WTC11 (cell line): ENCODE results near the gene ANTXR2. TPM values are rescaled to one million over a fixed set of nuclear protein-coding genes. Genes with fewer than 3 reads are reported as not detected.

ENCODE experiments used
- ATAC-seq: fragments of 200-7000 bp; cut with Tn5 transposase; 2 replicates; pipeline ENCODE4 v1.10.0; 2021; ENCODE audit warnings: mild to moderate bottlenecking, moderate library complexity
- CTCF ChIA-PET: fragments of 300-600 bp; sonication (Branson Sonifier 250); formaldehyde crosslinking; loops from one replicate; lab custom pipeline; 2021; ENCODE audit warnings: antibody characterized with exemption; lab: Charles Lee
- POLR2A ChIA-PET: fragments of 350-600 bp; sonication (Branson Sonifier 250); formaldehyde crosslinking; loops from one replicate; lab custom pipeline; 2021; ENCODE audit warnings: antibody characterized with exemption; lab: Charles Lee
- DNase-seq: peaks from one replicate; pipeline ENCODE4 v3.0.0; 2021; ENCODE audit warnings: low spot score
- H3K27ac Mint-ChIP-seq: 2 replicates; pipeline ENCODE4 v1.8.0; 2021; ENCODE audit warnings: mixed read lengths
- H3K27me3 Mint-ChIP-seq: 2 replicates; pipeline ENCODE4 v1.8.0; 2021; ENCODE audit warnings: low read depth, mild to moderate bottlenecking, moderate library complexity, mixed read lengths
- H3K36me3 Mint-ChIP-seq: 2 replicates; pipeline ENCODE4 v1.8.0; 2021; ENCODE audit warnings: mixed read lengths
- H3K4me1 Mint-ChIP-seq: 2 replicates; pipeline ENCODE4 v1.8.0; 2022; ENCODE audit warnings: mixed read lengths
- H3K4me3 Mint-ChIP-seq: 2 replicates; pipeline ENCODE4 v1.8.0; 2021; ENCODE audit warnings: mild to moderate bottlenecking, moderate library complexity, mixed read lengths
- H3K9me3 Mint-ChIP-seq: 2 replicates; pipeline ENCODE4 v1.8.0; 2021; ENCODE audit warnings: mixed read lengths
- ATF1 ChIP-seq: sonication (generic); formaldehyde crosslinking; IDR thresholded peaks from 2 replicates; pipeline ENCODE4 v1.8.1; 2023; ENCODE audit warnings: mild to moderate bottlenecking, moderate library complexity, missing genetic modification reagents
- ATF2 ChIP-seq: sonication (generic); formaldehyde crosslinking; IDR thresholded peaks from 2 replicates; pipeline ENCODE4 v1.8.1; 2022; ENCODE audit warnings: low read depth, missing genetic modification reagents, borderline replicate concordance
- ATF3 ChIP-seq: sonication (generic); formaldehyde crosslinking; conservative IDR thresholded peaks from 2 replicates; pipeline ENCODE4 v1.8.1; 2022; ENCODE audit warnings: mild to moderate bottlenecking, missing genetic modification reagents
- ATF6 ChIP-seq: sonication (generic); formaldehyde crosslinking; IDR thresholded peaks from 2 replicates; pipeline ENCODE4 v1.8.1; 2023; ENCODE audit warnings: mild to moderate bottlenecking, missing genetic modification reagents
- CREM ChIP-seq: sonication (generic); formaldehyde crosslinking; IDR thresholded peaks from 2 replicates; pipeline ENCODE4 v1.8.1; 2022; ENCODE audit warnings: mild to moderate bottlenecking, missing genetic modification reagents, moderate library complexity
- FOXK1 ChIP-seq: sonication (generic); formaldehyde crosslinking; IDR thresholded peaks from 2 replicates; pipeline ENCODE4 v1.8.0; 2022; ENCODE audit warnings: mild to moderate bottlenecking, moderate library complexity, missing genetic modification reagents
- GABPB1 ChIP-seq: sonication (generic); formaldehyde crosslinking; IDR thresholded peaks from 2 replicates; pipeline ENCODE4 v1.8.1; 2023; ENCODE audit warnings: mild to moderate bottlenecking, missing genetic modification reagents
- GRHL2 ChIP-seq: fragments of 250-450 bp; sonication (Bioruptor Pico); IDR thresholded peaks from 2 replicates; pipeline ENCODE4 v1.8.0; 2022; ENCODE audit warnings: mild to moderate bottlenecking, moderate library complexity; ENCODE audit not compliant: insufficient replicate concordance, severe bottlenecking
- GTF2I ChIP-seq: fragments of 250-450 bp; sonication (Bioruptor Pico); conservative IDR thresholded peaks from 2 replicates; pipeline ENCODE4 v1.4.0; 2021; ENCODE audit warnings: mild to moderate bottlenecking
- KAT7 ChIP-seq: sonication (generic); formaldehyde crosslinking; IDR thresholded peaks from 2 replicates; pipeline ENCODE4 v1.8.1; 2023; ENCODE audit warnings: missing genetic modification reagents, mild to moderate bottlenecking, borderline replicate concordance
- NR3C1 ChIP-seq: sonication (generic); formaldehyde crosslinking; conservative IDR thresholded peaks from 2 replicates; pipeline ENCODE4 v1.8.1; 2023; ENCODE audit warnings: low read depth, mild to moderate bottlenecking, missing genetic modification reagents
- OVOL2 ChIP-seq: fragments of 250-450 bp; sonication (Bioruptor Pico); IDR thresholded peaks from 2 replicates; pipeline ENCODE4 v1.9.0; 2021; ENCODE audit warnings: mild to moderate bottlenecking, borderline replicate concordance
- PRRX2 ChIP-seq: fragments of 250-450 bp; sonication (Bioruptor Pico); IDR thresholded peaks from 2 replicates; pipeline ENCODE4 v1.8.0; 2021; ENCODE audit warnings: mild to moderate bottlenecking
- RORB ChIP-seq: fragments of 250-450 bp; sonication (Bioruptor Pico); IDR thresholded peaks from 2 replicates; pipeline ENCODE4 v1.9.0; 2021; ENCODE audit warnings: mild to moderate bottlenecking
- TEAD1 ChIP-seq: sonication (generic); formaldehyde crosslinking; IDR thresholded peaks from 2 replicates; pipeline ENCODE4 v1.8.0; 2022; ENCODE audit warnings: mild to moderate bottlenecking, missing genetic modification reagents
- TP53 ChIP-seq: sonication (generic); formaldehyde crosslinking; IDR thresholded peaks from 2 replicates; pipeline ENCODE4 v1.8.1; 2023; ENCODE audit warnings: mild to moderate bottlenecking, missing genetic modification reagents
- ZNF263 ChIP-seq: sonication (generic); formaldehyde crosslinking; IDR thresholded peaks from 2 replicates; pipeline ENCODE4 v1.8.1; 2022; ENCODE audit warnings: low read depth, mild to moderate bottlenecking, moderate library complexity, missing genetic modification reagents
- ZNF671 ChIP-seq: fragments of 250-450 bp; sonication (Bioruptor Pico); IDR thresholded peaks from 2 replicates; pipeline ENCODE4 v1.8.0; 2021; ENCODE audit warnings: mild to moderate bottlenecking
- total RNA-seq: library from RNA; stranded (reverse); gene quantifications from 3 replicates; pipeline ENCODE4 v1.2.3, GENCODE V29; 2021
- TF ChIP-seq, protein P1 (sequence below): fragments of 250-450 bp; sonication (Bioruptor Pico); IDR thresholded peaks from 2 replicates; pipeline ENCODE4 v1.9.0; 2021; ENCODE audit warnings: mild to moderate bottlenecking, borderline replicate concordance
- TF ChIP-seq, protein P2 (sequence below): sonication (generic); formaldehyde crosslinking; IDR thresholded peaks from 2 replicates; pipeline ENCODE4 v1.8.0; 2022; ENCODE audit warnings: mild to moderate bottlenecking, missing genetic modification reagents

ANTXR2 gene
- total RNA-seq, 1 experiment from 2014 or later: 9.9 TPM

- TF ChIP-seq, protein P1, sequence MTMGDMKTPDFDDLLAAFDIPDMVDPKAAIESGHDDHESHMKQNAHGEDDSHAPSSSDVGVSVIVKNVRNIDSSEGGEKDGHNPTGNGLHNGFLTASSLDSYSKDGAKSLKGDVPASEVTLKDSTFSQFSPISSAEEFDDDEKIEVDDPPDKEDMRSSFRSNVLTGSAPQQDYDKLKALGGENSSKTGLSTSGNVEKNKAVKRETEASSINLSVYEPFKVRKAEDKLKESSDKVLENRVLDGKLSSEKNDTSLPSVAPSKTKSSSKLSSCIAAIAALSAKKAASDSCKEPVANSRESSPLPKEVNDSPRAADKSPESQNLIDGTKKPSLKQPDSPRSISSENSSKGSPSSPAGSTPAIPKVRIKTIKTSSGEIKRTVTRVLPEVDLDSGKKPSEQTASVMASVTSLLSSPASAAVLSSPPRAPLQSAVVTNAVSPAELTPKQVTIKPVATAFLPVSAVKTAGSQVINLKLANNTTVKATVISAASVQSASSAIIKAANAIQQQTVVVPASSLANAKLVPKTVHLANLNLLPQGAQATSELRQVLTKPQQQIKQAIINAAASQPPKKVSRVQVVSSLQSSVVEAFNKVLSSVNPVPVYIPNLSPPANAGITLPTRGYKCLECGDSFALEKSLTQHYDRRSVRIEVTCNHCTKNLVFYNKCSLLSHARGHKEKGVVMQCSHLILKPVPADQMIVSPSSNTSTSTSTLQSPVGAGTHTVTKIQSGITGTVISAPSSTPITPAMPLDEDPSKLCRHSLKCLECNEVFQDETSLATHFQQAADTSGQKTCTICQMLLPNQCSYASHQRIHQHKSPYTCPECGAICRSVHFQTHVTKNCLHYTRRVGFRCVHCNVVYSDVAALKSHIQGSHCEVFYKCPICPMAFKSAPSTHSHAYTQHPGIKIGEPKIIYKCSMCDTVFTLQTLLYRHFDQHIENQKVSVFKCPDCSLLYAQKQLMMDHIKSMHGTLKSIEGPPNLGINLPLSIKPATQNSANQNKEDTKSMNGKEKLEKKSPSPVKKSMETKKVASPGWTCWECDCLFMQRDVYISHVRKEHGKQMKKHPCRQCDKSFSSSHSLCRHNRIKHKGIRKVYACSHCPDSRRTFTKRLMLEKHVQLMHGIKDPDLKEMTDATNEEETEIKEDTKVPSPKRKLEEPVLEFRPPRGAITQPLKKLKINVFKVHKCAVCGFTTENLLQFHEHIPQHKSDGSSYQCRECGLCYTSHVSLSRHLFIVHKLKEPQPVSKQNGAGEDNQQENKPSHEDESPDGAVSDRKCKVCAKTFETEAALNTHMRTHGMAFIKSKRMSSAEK (CRISPR knock-in tag): no peak
- TF ChIP-seq ZNF263 (CRISPR knock-in tag) (no peak), GABPB1 (CRISPR knock-in tag) (no peak), GRHL2 (CRISPR knock-in tag) (no peak), GTF2I (CRISPR knock-in tag) (no peak)
Observed at GRCh38 chr4:79959652-79960051, 113.4 kb downstream of the ANTXR2 start (continued).

DNA sequence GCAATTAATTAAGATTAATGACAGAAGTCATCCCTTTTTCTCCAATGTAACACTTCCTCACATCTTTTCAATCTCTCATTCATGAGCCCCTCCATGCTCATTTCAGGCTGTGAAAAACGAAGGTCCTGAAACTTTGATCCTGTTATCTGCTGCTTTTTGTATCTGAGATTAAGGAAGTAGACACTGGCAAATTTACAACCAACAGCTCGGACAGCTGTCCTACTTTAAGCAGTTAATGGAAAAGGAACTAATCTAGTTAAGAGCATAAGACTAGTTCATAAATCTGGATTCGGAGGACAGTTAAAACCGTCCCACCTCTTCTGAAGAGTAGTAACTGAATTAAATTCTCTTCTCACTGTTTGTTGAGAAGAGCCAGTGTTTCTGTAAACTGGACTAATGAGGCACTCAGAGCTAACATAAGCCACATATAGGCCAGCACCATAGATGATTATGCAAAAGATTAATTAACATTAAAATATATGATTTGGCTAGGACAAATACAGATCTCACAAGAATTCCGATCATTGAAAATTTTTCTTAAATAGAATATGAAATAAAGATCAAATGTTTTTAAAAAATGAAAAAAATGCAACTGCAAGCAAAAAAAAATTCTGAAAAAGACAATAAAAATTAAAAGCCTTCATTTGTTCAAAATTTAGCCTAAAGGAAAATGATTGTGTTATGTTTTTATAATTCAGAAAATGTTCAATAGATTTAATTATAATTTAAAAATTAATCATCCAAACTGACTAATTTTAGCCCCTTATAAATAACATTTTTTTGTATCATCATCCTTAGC is 114.4 kb downstream of the ANTXR2 start:
- no peak overlapping the region for H3K4me3 Mint-ChIP-seq
- H3K4me1 Mint-ChIP-seq: peaks cover 13% of the 10 kb centered on the region
- ATAC-seq (no peak), DNase-seq (no peak)
- H3K36me3 Mint-ChIP-seq: no peaks in the 10 kb centered on the region
- POLR2A ChIA-PET: interaction anchor here (1.7 kb wide), 1 partner anchor 34 kb away, joined by 3 read pairs; no protein-coding TSS in a partner anchor
- peaks cover 9% of the 10 kb centered on the region for H3K27me3 Mint-ChIP-seq
- CTCF ChIA-PET: no interaction called here
- no peak overlapping the region for H3K27ac Mint-ChIP-seq
- H3K9me3 Mint-ChIP-seq: no peaks in the 10 kb centered on the region
- TF ChIP-seq TEAD1 (CRISPR knock-in tag) (no peak), FOXK1 (CRISPR knock-in tag) (no peak), PRRX2 (no peak), ZNF671 (CRISPR knock-in tag) (no peak), KAT7 (CRISPR knock-in tag) (no peak), ATF3 (no peak), OVOL2 (no peak), TP53 (CRISPR knock-in tag) (no peak), NR3C1 (CRISPR knock-in tag) (no peak), RORB (CRISPR knock-in tag) (no peak), ATF1 (CRISPR knock-in tag) (no peak), CREM (CRISPR knock-in tag) (no peak), ATF2 (CRISPR knock-in tag) (no peak), ATF6 (CRISPR knock-in tag) (no peak)
- TF ChIP-seq, protein P1 (CRISPR knock-in tag): no peak
- TF ChIP-seq, protein P2, sequence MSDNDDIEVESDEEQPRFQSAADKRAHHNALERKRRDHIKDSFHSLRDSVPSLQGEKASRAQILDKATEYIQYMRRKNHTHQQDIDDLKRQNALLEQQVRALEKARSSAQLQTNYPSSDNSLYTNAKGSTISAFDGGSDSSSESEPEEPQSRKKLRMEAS (CRISPR knock-in tag): no peak
